ENCODE measurements around the gene MIR17HG. TPM values are rescaled to one million over a fixed set of nuclear protein-coding genes. Genes with fewer than 3 reads are reported as not detected.

The MIR17HG gene
- total RNA-seq, 2 experiments from 2014 or later, result 20.3 to 21.3 TPM

DNA sequence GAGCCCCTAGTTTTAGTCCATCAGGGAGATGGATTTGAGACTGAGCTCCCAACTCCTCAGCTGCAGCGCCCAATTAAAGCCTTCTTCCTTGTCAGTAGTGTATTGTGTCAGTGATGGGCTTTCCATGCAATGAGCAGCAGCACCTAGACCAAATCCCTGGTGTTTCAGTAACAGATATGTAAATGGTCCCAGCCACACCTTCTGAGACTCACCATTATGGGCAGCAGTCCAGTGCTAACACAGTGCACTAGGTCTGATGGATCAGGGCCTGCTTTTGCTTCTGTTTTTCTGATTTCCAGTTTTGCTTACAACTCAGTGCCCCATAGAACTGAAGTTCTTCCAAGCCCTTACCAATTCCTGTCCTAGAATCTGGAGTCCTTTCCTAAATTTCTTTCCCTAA is 41.8 kb upstream of the MIR17HG start:
- no peaks in the 10 kb centered on the region for H3K36me3 Mint-ChIP-seq (ENCODE audit: low read depth)

DNA sequence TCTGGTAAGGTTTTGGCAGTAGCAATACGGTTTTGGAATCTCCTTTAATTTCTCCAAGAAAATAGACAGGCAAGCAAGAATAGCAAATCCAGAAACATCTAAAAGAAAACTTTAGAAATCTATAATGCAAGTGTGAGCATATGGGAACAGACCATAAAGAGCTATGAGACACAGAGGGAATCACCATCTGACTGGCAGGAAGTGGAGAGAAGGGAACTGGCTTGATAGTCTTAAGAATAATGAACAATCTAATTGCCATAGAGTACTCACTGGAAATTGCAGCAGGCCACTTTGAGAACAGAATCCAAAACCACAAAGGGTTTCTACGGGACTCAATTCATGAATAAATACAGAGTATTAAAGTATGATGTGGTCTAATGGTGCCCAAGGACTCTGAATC is 39.6 kb upstream of the MIR17HG start:
- TF ChIP-seq CTCF (IDR thresholded peaks at IDR 0.05), result no peak
- intact Hi-C loops (cut with micrococcal nuclease), result no loop called here
- H3K9me3 Mint-ChIP-seq, result no peaks in the 10 kb centered on the region
- no peak overlapping the region for H3K27ac Mint-ChIP-seq
- H3K27me3 Mint-ChIP-seq, result peaks cover 5% of the 10 kb centered on the region
- no peak overlapping the region for H3K4me3 Mint-ChIP-seq
- no peak for DNase-seq
- ATAC-seq, result peak; percentile 24
- no peaks in the 10 kb centered on the region for H3K36me3 Mint-ChIP-seq (ENCODE audit: low read depth)
- ChIA-PET CTCF (interaction anchor here (0.7 to 1.3 kb wide), 2 partner anchors 16 to 23 kb away, joined by 3 read pairs; no protein-coding TSS in a partner anchor), POLR2A (no interaction called here)
- peaks cover 3% of the 10 kb centered on the region for H3K4me1 Mint-ChIP-seq (ENCODE audit: low read depth)

More for the DNA sequence above, 41.8 kb upstream of the MIR17HG start:
- H3K4me1 Mint-ChIP-seq (ENCODE audit: low read depth), result peaks cover 3% of the 10 kb centered on the region
- DNase-seq (no peak), ATAC-seq (no peak)
- intact Hi-C loops (cut with micrococcal nuclease), result no loop called here
- peaks cover 4% of the 10 kb centered on the region for H3K27me3 Mint-ChIP-seq
- no peak overlapping the region for H3K27ac Mint-ChIP-seq
- ChIA-PET CTCF (no interaction called here), POLR2A (no interaction called here)
- H3K9me3 Mint-ChIP-seq, result no peaks in the 10 kb centered on the region
- no peak for TF ChIP-seq CTCF (IDR thresholded peaks at IDR 0.05)
- H3K4me3 Mint-ChIP-seq, result no peak overlapping the region

GRCh38 chr13:91308299-91308698 is 39.2 kb upstream of the MIR17HG start:
- H3K4me3 Mint-ChIP-seq, result no peak overlapping the region
- no peak for DNase-seq
- POLR2A ChIA-PET, result no interaction called here
- peak; percentile 57 for ATAC-seq
- H3K27me3 Mint-ChIP-seq, result peaks cover 5% of the 10 kb centered on the region
- TF ChIP-seq CTCF (IDR thresholded peaks at IDR 0.05), result peak; percentile 7
- H3K4me1 Mint-ChIP-seq (ENCODE audit: low read depth), result peaks cover 7% of the 10 kb centered on the region
- intact Hi-C loops (cut with micrococcal nuclease), result no loop called here
- no peaks in the 10 kb centered on the region for H3K36me3 Mint-ChIP-seq (ENCODE audit: low read depth)
- no peak overlapping the region for H3K27ac Mint-ChIP-seq
- CTCF ChIA-PET, result interaction anchor here (0.6 to 0.7 kb wide), 2 partner anchors 22 to 32 kb away, joined by 3 read pairs; no protein-coding TSS in a partner anchor
- H3K9me3 Mint-ChIP-seq, result no peaks in the 10 kb centered on the region

DNA sequence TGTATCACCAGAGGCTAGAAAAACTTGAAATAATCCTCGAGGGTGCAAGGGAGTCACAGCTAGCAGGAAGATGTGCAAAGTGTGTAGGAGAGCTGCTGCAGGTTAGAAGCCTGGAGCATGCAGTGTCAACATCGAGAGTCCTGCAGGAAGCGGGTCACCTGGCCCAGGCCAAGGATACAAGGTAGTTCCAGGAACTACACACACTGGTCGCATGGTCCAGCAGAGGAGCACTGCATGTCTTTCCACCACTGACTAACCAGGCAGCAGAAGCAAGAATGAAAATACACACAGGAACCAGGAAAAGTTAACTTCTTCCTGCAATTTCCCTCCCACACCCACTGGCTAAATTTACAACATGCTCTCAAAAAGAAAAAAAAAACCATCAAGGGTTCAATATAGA is 36.0 kb upstream of the MIR17HG start:
- DNase-seq, result no peak
- H3K27ac Mint-ChIP-seq, result no peak overlapping the region
- no peak for TF ChIP-seq CTCF (IDR thresholded peaks at IDR 0.05)
- intact Hi-C loops (cut with micrococcal nuclease), result loop anchor here (5.0 kb wide), 1 partner anchor 86 kb away; the partner anchor contains the start of gene GPC5
- H3K36me3 Mint-ChIP-seq (ENCODE audit: low read depth), result no peaks in the 10 kb centered on the region
- H3K4me1 Mint-ChIP-seq (ENCODE audit: low read depth), result peaks cover 13% of the 10 kb centered on the region
- no peak overlapping the region for H3K4me3 Mint-ChIP-seq
- H3K27me3 Mint-ChIP-seq, result peaks cover 6% of the 10 kb centered on the region
- no peak for ATAC-seq
- ChIA-PET POLR2A (interaction anchor here (1.1 to 2.5 kb wide), 3 partner anchors 13 to 48 kb away, joined by 3 to 10 read pairs (median 3); no protein-coding TSS in a partner anchor), CTCF (interaction anchor here (0.9 to 2.6 kb wide), 4 partner anchors 9 to 96 kb away, joined by 3 to 17 read pairs (median 4); no protein-coding TSS in a partner anchor)
- H3K9me3 Mint-ChIP-seq, result no peaks in the 10 kb centered on the region

GRCh38 chr13:91312324-91312723 is 35.2 kb upstream of the MIR17HG start:
- H3K4me1 Mint-ChIP-seq (ENCODE audit: low read depth), result peaks cover 13% of the 10 kb centered on the region
- intact Hi-C loops (cut with micrococcal nuclease), result loop anchor here (2.0 to 5.0 kb wide), 2 partner anchors 34 to 85 kb away; partner anchors contain the start of genes GPC5 and MIR17HG
- peaks cover 9% of the 10 kb centered on the region for H3K27me3 Mint-ChIP-seq
- H3K27ac Mint-ChIP-seq, result no peak overlapping the region
- no peaks in the 10 kb centered on the region for H3K9me3 Mint-ChIP-seq
- no peak for DNase-seq
- POLR2A ChIA-PET, result interaction anchor here (1.1 to 2.5 kb wide), 3 partner anchors 10 to 47 kb away, joined by 3 to 10 read pairs (median 5); no protein-coding TSS in a partner anchor
- H3K4me3 Mint-ChIP-seq, result no peak overlapping the region
- no peak for ATAC-seq
- CTCF ChIA-PET, result interaction anchor here (1.0 to 3.7 kb wide), 10 partner anchors 8 to 95 kb away, joined by 3 to 18 read pairs (median 6); partner anchors contain the start of gene MIR17HG
- H3K36me3 Mint-ChIP-seq (ENCODE audit: low read depth), result no peaks in the 10 kb centered on the region
- TF ChIP-seq CTCF (IDR thresholded peaks at IDR 0.05), result no peak
